Tibial nerve (tissue), 4 donors: ENCODE results near the gene MCUB.

ENCODE experiments used
- CTCF ChIP-seq, 5 experiments: fragments of 200-600 bp in 3 of 5; fragments of 450-650 bp in 2 of 5; sonication (generic) in 3 of 5; IDR thresholded peaks; one replicate each; pipeline ENCODE4 v1.5.1; 2016 to 2019; ENCODE audit warnings: antibody characterized with exemption in 5 of 5, mild to moderate bottlenecking in 3 of 5, moderate library complexity in 2 of 5
- EP300 ChIP-seq, 2 donors: sonication (generic); formaldehyde crosslinking; IDR thresholded peaks; one replicate each; pipeline ENCODE4 v1.6.1; 2017; ENCODE audit warnings: antibody characterized with exemption in 2 of 2, mild to moderate bottlenecking in 1 of 2
- POLR2A ChIP-seq, 2 donors: fragments of 450-650 bp; IDR thresholded peaks; one replicate each; pipeline ENCODE4 v1.6.1; 2017; ENCODE audit warnings: antibody characterized with exemption in 2 of 2, mild to moderate bottlenecking in 2 of 2, moderate library complexity in 2 of 2

- TF ChIP-seq POLR2A (IDR thresholded peaks at IDR 0.05) (no peak), CTCF (IDR thresholded peaks at IDR 0.05) (no peak), EP300 (IDR thresholded peaks at IDR 0.05) (no peak)
Measured at GRCh38 chr4:109662116-109662515, 102.1 kb downstream of the MCUB start.
